Measurements from ENCODE around the gene CEBPA.

DNA sequence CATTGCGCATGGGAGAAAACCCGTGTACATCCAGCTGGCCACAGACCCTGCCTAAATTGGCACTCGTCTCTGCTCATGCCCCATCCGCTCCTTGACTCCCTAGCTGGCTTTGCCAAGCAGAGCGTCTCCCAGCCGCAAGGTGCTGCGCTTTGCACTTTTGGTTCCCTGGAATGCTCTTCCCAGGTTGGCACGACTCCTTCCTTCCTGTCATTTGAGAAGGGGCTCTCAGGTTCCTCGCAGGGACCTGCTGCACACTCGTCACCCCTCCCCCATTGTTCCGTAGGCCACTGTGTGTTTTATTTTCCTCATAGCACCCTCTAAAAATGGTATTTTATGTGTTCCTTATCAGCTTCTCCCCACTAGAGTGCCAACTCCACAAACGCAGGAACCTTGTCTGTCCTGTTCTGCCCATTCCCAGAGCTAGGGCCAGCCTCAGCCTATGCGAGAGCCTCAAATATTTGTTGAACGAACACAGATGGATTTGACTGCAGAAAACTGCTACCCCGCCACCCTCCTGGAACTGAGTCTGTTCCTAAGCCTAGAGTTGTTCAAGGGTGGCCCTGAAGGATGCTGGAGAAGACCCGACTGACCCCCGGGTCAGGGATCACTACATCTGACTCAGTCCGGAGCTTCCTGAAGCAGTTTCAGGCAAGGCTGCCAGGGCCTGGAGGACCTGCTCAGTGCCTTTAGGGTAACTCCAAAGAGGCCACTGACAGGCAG lies 8.4 kb upstream of the CEBPA start:
- TF ChIP-seq, protein P1, sequence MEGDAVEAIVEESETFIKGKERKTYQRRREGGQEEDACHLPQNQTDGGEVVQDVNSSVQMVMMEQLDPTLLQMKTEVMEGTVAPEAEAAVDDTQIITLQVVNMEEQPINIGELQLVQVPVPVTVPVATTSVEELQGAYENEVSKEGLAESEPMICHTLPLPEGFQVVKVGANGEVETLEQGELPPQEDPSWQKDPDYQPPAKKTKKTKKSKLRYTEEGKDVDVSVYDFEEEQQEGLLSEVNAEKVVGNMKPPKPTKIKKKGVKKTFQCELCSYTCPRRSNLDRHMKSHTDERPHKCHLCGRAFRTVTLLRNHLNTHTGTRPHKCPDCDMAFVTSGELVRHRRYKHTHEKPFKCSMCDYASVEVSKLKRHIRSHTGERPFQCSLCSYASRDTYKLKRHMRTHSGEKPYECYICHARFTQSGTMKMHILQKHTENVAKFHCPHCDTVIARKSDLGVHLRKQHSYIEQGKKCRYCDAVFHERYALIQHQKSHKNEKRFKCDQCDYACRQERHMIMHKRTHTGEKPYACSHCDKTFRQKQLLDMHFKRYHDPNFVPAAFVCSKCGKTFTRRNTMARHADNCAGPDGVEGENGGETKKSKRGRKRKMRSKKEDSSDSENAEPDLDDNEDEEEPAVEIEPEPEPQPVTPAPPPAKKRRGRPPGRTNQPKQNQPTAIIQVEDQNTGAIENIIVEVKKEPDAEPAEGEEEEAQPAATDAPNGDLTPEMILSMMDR (IDR thresholded peaks at IDR 0.05; ENCODE audit: low read length) = no peak
- no peak for TF ChIP-seq EZH2 (optimal IDR thresholded peaks at IDR 0.05; ENCODE audit: low read depth, low read length)
